ENCODE measurements around the gene MAPKAPK2. TPM values are rescaled to one million over a fixed set of nuclear protein-coding genes. Genes with fewer than 3 reads are reported as not detected.

The MAPKAPK2 gene
- total RNA-seq, 1 experiment from 2014 or later = 51.1 TPM

- H3K27me3 ChIP-seq (ENCODE audit: insufficient read depth, low read length) = no peaks in the 10 kb centered on the region
- no TSS peak for BruUV-seq (replicated peaks)
- H3K79me2 ChIP-seq (ENCODE audit: insufficient read depth, low read length) = no peaks in the 10 kb centered on the region
- peaks cover 0 to 3% of the 10 kb centered on the region in 2 experiments; a peak in 1 of 4 replicates for H3K4me1 ChIP-seq (ENCODE audit: control insufficient read depth in 1 of 2, insufficient read depth in 2 of 2, low read length in 2 of 2)
- no peak overlapping the region for H3K4me3 ChIP-seq (replicated peaks in 1 of 2; ENCODE audit: low read depth in 1 of 2, low read length in 2 of 2)
- H3K27ac ChIP-seq (ENCODE audit: low read depth, low read length) = no peak overlapping the region
- H3K9ac ChIP-seq (ENCODE audit: low read length) = no peak overlapping the region
- no peak for DNase-seq (ENCODE audit: low read depth, low spot score)
- no peak for TF ChIP-seq FOSL1 (IDR thresholded peaks at IDR 0.05; ENCODE audit: low read depth)
- no peak for TF ChIP-seq ZBTB33 (IDR thresholded peaks at IDR 0.05; ENCODE audit: extremely low read depth, insufficient replicate concordance, low read length)
- TF ChIP-seq TCF7L2 (IDR thresholded peaks at IDR 0.05; ENCODE audit: borderline replicate concordance, extremely low read depth, insufficient read depth, insufficient read length) = no peak
- no peak for TF ChIP-seq SRF (IDR thresholded peaks at IDR 0.05; ENCODE audit: low read depth)
- TF ChIP-seq ELF1 (IDR thresholded peaks at IDR 0.05; ENCODE audit: borderline replicate concordance, low read depth) = no peak
- TF ChIP-seq MAX (IDR thresholded peaks at IDR 0.05) = no peak
- no peak for TF ChIP-seq CBX3 (IDR thresholded peaks at IDR 0.05; ENCODE audit: low read depth)
- TF ChIP-seq JUND (IDR thresholded peaks at IDR 0.05) = no peak
- no peak for TF ChIP-seq POLR2AphosphoS5 (IDR thresholded peaks at IDR 0.05; ENCODE audit: low read depth, low read length)
- TF ChIP-seq SP1 (IDR thresholded peaks at IDR 0.05; ENCODE audit: low read depth) = no peak
- TF ChIP-seq REST (IDR thresholded peaks at IDR 0.05; ENCODE audit: low read depth) = no peak
- no peak for TF ChIP-seq ATF3 (IDR thresholded peaks at IDR 0.05)
- TF ChIP-seq RAD21 (IDR thresholded peaks at IDR 0.05; ENCODE audit: low read depth) = no peak
- TF ChIP-seq EZH2phosphoT487 (IDR thresholded peaks at IDR 0.05; ENCODE audit: borderline replicate concordance) = no peak
- TF ChIP-seq SIN3A (IDR thresholded peaks at IDR 0.05; ENCODE audit: low read depth) = no peak
- TF ChIP-seq ZNF274 (IDR thresholded peaks at IDR 0.05; ENCODE audit: low read depth, low read length) = no peak
- H3K9me2 ChIP-seq (ENCODE audit: insufficient read depth) = no peaks in the 10 kb centered on the region
- no peaks in the 10 kb centered on the region for H3K9me3 ChIP-seq (ENCODE audit: control insufficient read depth in 1 of 2, insufficient read depth in 1 of 2, low read depth in 1 of 2, low read length in 2 of 2)
- ChIA-PET POLR2A (no interaction called here), RAD21 (ENCODE audit: low non-redundant PET in 1 of 2, low total read pairs in 2 of 2, uncharacterized antibody in 2 of 2, unreplicated experiment in 2 of 2) (no interaction called here), CTCF (interaction anchor here (1.0 to 3.4 kb wide), 2 partner anchors 10 to 16 kb away, joined by 3 to 21 read pairs; no protein-coding TSS in a partner anchor)
- H2AFZ ChIP-seq (ENCODE audit: low read depth, low read length, poor library complexity, severe bottlenecking) = no peak overlapping the region
- intact Hi-C loops (cut with micrococcal nuclease) = no loop called here
- no peaks in the 10 kb centered on the region for H4K20me1 ChIP-seq (ENCODE audit: insufficient read depth)
- H3K36me3 ChIP-seq (ENCODE audit: control insufficient read depth in 1 of 2, insufficient read depth in 2 of 2, low read length in 2 of 2) = no peaks in the 10 kb centered on the region
- no peak for ATAC-seq
- H3K4me2 ChIP-seq (ENCODE audit: low read length) = no peak overlapping the region
These were observed 10.5 kb upstream of the MAPKAPK2 start for GRCh38 chr1:206674236-206674635.
